SK-MEL-5 (cell line): ENCODE data around the gene COL15A1. TPM values are rescaled to one million over a fixed set of nuclear protein-coding genes. Genes with fewer than 3 reads are reported as not detected.

Experiments
- DNase-seq: peaks from one replicate; pipeline ENCODE4 v3.0.0-alpha.2; 2016; ENCODE audit warnings: low read depth, low spot score
- in situ Hi-C: cut with HindIII; loops from 2 replicates; pipeline ENCODE4 v1.10.0; 2016; ENCODE audit warnings: low sequenced_read_pairs, high pct_unique_total_duplicates, low pct_unique_long_range_greater_than_20kb
- total RNA-seq: library from RNA; depleted of rRNA; stranded (reverse); fragments of >200 nt; shearing (Covaris generic); gene quantifications from 2 replicates; pipeline ENCODE4 v1.2.3, GENCODE V29; 2014

The COL15A1 gene
- total RNA-seq, 1 experiment from 2014 or later, result 0.77 TPM

DNA sequence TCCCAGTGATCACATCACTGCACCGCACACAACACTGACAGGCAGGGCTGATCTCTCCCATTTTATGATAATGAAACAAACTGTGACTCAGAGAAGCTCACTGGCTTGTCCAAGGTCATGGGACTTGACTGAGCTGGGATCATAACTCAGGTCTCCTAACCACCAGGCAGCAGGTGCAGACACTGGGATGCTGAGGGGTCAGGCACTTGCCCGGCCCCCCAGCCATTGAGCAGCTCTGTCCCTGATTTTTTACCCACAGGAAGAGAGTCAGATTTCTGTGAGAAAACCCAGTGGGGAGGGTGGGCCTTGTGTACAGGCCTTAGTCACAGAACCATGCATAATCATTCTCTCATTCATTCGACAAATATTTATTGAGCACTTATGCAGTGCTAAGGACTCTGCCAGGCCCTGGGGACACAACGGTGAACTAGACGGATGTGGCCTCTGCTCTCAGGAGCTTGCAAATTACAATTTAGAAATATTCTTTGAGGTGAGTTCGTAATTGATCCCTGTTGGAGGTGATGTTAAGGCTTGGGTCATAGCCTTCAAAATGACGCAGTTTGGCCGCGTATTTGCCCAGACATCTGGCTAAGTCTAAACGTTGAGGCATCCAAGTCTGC, 106.7 kb downstream of the COL15A1 start:
- in situ Hi-C loops, result no loop called here
- no peak for DNase-seq

DNA sequence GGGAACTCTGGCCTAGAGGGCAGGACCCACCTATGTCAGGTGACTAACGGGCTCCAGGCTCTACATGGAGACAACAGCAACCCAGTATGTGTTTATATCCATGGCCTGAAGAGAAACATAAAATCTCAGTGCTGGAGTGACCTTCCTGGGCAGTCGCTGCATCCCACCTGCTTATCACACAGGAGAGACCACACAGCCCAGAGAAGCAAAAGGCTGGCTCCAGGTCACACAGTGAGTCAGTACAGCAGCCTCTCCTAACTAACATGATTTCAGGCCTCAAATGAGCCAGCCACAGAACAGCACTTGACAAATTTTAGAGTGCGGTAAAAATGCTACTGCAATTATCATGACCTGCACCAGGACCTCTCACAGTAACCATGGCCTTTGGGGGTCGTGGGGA, 107.2 kb downstream of the COL15A1 start:
- no peak for DNase-seq
- in situ Hi-C loops, result no loop called here

DNA sequence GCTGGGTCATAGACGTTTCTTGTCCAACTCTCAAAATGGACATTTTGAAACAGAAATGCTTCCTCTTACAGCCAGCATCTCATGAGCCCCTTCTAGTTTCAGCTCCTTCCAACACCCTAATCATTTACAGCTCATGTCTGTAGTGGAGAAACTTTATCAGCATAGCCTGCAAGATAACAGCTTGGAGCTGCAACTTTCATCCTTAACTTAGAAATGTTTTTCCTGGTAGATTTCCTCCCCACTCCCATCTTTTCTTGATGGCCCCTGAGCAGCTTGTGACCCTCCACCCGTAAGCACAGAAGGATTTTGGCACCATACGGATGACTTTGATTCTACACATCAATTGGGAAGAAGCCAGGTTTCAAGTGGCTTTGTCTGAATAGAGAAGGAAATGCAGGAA, 107.7 kb downstream of the COL15A1 start:
- in situ Hi-C loops, result no loop called here
- DNase-seq, result no peak

DNA sequence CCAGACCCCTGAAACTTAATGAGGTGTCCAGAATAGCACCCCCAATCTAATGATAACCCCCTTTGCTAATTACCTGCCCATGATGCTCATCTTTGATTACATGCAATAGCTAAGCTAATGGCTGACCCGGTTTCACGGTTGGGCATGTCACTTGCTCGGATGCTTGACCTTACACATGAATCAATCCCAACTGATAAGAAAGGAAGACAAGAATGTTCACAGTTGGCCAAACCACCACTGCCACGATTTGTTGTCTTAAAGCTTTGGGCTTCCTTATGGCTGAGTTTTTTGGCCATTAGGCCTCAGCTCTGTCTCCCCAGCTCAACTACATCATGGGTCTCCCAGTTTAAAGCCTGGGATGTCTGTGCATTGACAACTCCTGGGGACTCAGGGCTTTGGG, 108.1 kb downstream of the COL15A1 start:
- DNase-seq, result no peak
- in situ Hi-C loops, result no loop called here

DNA sequence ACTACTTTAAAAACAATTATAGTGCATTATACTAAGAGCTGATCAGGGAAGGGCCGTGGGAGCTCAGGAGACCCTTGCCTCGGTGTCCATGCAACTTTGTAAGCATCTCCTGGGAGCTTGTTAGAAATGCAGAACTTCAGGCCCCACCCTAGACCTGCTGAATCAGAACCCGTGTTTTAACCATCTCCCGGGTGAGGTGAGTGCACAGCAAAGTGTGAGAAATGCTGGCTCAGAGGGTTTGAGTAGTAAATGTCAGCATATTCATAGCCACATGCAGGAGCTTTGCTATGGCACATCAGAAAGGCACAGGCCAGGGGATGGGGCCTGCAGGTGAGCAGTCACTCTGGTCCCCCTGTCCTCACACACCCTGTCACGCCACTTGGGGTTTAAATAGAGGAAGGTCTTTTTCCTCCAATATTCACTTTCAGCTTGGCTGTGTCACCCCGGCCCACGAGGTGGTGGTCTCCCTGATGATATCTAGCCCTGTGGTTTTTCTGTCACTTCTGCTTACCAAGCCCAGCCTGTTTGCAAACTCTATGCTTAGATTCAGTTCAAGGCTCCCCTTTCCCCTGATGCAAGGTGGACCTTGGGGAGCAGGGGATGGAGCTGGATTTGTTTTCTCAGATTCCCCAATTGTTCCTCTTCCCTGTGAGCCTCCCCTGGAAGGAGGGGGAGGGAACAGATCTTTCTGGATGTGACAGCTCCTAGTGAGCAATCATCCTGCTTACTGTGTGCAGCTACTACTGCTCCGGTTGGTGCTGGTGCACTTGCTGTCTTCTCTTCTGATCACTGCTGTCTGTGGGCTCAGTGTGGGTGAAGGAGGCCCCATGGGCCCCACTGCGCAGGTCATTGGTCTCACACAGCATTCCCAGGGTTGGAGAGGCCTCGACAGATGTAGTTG, 109.4 kb downstream of the COL15A1 start:
- DNase-seq, result no peak
- in situ Hi-C loops, result no loop called here

DNA sequence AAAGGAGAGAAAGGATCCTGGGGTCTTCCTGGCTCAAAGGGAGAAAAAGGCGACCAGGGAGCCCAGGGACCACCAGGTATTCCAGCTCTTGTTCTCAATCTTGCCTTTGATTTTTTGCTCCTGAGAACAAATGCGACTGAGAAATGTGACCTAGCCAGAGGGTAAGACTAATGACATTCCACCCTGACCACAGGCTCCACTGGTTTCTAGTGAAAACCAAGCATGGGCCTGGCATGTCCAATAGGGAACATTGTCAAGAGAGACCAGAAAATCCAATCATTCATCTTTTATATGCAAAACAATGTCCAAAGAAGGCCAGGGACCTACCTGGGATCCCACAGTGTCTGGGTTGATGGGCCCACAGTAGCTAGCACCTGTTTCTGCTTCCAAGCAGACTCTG, 110.9 kb downstream of the COL15A1 start:
- DNase-seq, result no peak
- in situ Hi-C loops, result no loop called here

DNA sequence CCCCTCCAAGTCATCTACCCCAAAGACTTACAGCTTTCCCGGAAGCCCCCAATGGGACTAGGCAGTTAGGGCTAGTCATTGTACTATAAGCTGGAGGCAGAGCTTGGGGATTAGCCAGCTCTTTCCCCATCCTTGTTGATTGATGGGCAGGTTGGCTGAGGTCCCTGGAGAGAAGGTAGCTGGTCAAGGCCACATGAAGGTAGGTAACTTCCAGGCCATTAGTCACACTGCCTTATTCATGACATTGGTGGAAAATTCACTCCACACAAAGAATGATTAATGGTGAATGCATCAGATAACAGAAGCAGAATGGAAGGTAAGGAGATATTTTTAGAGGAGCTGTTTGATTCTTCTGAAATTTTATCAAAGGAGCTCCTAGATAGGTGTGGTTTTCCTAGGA, 111.7 kb downstream of the COL15A1 start:
- in situ Hi-C loops, result no loop called here
- no peak for DNase-seq

DNA sequence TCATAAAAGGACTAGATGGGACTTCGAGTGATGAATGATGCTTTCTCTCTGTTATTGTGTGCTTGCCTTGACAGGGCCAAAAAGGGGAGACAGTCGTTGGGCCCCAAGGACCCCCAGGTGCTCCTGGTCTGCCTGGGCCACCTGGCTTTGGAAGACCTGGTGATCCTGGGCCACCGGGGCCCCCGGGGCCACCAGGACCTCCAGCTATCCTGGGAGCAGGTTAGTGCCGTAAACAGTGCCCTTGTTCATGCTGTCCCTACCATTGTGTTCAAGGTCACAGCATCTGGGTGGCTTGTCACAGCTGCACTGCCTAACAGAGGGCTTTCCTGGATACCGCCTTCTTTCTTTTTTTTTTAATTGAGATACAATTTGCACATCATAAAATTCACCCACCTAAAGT, 112.5 kb downstream of the COL15A1 start:
- in situ Hi-C loops, result no loop called here
- DNase-seq, result no peak

DNA sequence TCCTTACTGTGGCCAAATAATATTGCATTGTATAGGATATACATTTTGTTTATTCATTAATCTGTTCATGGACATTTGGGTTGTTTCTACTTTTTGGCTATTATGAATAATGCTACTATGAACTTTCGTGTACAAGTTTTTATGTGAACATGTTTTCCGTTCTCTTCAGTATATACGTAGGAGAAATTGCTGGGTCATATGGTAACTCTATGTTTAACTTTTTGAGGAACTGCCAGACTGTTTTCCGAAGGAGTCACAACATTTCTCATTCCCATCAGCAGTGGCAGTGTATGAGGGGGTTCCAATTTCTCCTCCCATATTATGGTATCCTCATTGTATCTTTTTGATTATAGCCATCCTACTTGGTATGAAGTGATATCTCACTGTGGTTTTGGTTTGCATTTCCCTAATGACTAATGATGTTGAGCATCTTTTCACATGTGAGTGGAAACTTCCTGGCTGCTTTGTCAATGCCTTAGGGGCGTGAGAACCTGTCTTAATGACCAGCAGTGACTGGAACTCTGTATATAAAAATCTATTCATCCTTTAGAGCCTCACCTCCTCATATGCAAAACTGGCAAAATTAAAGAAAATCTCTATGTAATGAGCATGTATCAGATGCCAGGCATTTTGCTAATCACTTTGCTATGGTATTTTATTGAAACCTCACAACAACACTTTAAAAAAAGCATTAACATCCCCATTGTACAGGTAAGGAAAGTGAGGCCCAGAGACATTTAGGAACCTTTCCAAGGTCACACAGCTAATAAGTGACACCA, 113.4 kb downstream of the COL15A1 start:
- in situ Hi-C loops, result no loop called here
- no peak for DNase-seq

DNA sequence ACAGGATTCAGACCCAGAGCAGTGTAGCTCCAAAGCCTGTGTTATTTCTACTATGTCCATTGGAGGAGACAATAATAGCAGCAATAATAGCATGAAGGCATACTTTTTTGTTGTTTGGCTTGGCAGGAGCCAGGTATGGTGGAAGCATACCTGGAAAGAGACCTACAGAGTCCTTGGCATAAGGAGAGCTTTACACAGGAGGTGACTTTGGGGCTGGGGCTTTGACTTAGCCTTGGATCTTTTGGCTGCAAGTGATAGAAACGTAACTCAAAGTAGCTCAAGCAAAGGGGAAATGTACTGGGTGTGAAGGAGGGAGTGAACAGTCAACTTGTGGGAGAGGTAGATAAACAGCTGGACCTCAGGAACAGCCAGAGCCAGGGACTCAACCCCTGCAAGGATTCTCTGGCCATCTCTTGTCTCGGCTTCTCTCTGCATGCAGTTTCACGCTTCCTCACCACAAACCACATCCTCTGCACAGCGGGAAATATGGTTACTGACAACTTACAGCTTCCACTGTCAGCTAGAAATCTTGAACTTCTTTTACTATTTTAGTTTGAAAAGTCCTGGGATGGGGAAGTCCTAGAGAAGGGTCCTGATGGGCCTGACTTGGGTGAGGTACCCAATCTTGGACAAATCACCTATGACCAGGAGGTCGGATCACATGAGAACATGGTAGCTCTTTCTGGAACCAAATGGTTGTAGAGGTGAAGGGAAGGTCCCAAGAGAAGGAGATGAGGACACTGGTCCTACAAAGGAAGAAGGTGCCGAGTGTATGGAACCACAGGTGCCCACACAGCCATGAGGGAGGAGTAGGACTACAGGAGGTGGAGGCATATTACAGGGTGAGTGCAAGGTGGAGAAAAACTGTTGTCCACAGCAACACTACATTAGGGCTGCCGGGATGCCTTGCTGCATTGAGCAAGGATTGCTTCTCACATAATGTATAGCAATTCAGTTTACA, 114.2 kb downstream of the COL15A1 start:
- DNase-seq, result peak; percentile 56
- in situ Hi-C loops, result no loop called here

DNA sequence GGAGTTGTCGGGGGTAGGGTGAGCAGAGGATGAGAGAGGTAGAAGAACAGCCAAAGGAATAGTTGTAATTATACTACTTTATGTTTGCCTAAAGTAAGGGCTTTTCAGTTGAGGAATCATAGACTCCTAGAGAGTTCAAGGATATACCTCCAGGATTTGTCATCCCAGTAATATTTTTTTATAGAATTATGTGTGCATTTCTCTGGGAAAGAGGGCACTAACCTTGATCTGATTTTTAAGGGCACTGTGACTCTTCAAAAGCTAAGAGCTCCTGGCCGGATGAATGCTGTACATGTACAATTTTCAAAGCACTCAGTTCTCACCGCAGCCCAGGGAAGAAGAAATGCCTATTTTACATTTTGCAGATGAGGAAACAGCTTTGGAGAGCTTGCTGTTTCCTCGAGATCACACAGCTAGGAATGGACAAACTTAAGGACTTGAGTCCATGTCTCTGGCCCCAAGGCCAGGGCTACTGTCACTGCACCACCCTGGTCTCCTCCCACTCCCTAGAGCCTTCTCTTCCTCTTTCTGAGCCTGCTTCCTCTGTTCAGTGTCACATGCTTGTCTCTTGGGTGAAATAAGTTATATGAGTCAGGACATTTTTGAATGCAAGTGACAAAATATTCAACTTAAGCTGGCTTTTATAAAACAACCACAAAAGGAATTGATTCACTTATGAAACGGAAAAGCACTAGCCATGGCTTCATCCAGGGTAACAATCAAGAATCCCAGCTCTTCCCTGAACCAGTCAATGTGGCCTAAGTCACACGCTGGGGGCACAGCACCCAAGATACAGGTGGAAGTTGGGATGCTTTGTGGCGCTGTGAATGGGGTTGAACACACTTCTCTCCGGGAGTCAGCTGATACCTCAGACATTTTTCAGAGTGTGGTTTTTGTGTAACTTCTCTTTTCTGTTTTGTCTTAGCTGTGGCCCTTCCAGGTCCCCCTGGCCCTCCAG, 115.5 kb downstream of the COL15A1 start:
- no peak for DNase-seq
- in situ Hi-C loops, result no loop called here

DNA sequence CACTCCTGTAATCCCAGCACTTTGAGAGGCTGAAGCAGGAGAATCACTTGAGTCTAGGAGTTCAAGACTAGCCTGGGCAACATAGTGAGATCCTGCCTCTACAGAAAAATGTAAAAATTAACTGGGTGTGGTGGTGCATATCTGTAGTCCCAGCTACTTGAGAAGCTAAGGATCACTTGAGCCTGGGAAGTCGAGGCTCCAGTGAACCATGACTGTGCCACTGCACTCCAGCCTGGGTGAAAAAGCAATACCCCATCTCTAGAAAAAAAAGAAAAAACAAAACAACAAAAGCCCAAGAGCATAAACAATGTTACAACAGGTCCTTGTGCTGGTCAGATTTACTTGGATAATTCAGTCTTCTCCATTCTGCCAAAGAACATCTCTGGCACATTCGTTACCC, 116.9 kb downstream of the COL15A1 start:
- no peak for DNase-seq
- in situ Hi-C loops, result no loop called here

DNA sequence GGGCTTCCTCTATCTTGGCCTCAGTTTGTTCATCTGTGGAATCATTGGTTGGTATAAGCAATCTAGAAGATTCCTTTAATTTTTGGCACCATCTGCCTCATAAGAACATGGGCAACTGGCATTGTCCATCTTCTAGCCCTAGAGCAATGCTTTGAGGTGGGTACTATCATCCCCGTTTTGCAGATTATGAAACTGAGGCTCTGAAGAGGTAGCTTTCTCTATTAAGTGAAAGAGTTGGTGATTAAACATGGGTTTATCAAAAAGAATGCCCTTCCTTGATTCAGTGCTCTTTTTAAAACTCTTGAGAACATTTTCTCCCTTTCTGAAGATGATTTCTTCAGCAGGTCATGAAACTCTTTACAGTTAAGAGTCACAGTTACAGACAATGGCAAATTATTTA, 118.8 kb downstream of the COL15A1 start:
- no peak for DNase-seq
- in situ Hi-C loops, result no loop called here

DNA sequence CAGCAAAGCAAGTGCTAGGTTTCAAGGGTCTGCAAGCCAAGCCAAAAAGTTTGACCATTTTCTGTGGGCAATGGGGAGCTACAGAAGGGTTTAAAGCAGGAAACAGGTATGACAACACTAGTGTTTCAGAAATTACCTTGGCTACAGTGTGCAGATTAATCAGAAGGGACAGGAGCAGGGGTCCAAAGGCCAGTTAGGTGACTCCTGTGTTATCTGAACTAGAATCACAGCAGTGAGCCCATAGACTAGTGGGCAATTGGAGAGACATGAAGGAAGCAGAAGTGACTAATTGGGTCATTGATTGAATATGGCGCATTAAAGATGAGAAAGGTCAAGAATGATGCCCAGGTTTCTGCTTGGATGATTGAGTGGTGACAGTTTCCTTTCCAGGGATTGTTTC, 119.8 kb downstream of the COL15A1 start:
- in situ Hi-C loops, result no loop called here
- no peak for DNase-seq

DNA sequence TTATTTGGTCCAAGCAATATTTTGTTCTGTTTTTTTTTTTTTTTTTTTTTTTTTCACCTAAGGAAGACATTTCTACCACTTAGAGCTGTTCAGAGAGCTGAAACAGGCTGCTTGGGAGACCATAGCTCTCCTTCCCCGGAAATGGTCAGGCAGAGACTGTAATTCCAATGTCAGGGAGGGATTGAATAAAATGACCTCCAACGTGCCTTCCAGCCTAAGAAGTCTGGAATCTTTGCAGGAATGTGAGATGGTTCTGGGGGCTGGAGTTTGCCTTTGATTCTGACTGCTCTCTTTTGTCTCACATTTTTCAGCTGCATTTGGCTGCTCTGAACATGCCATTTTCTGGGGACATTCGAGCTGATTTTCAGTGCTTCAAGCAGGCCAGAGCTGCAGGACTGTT, 122.9 kb downstream of the COL15A1 start:
- DNase-seq, result no peak
- in situ Hi-C loops, result no loop called here

DNA sequence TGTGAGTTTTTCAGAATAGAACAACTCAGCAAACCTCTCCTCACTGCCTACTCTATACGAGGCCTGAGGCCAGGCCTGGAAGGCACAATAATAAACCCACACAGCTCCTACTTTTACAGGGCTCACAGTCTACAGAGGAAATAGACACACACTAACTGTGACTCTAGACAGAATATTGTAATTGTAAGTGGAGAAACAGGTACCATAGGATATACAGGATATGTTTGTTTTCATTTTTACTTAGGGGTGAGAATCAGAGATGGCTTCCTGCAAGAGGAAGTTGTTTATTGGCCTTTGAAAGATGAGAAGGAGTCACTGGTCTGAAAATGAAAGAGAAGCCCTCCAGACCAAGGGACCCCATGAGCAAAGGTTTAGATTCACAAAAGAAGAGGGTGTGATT, 125.4 kb downstream of the COL15A1 start:
- DNase-seq, result no peak

More for the DNA sequence above, 125.4 kb downstream of the COL15A1 start:
- in situ Hi-C loops, result no loop called here
